Kidney epithelial cell (primary cell): Measurements from ENCODE around the gene IGSF9. TPM values are rescaled to one million over a fixed set of nuclear protein-coding genes. Genes with fewer than 3 reads are reported as not detected.

Experiments
- DNase-seq: peaks from one replicate; pipeline ENCODE4 v3.0.0-alpha.2; 2010; ENCODE audit warnings: low read depth
- H3K27me3 ChIP-seq: 2 replicates; pipeline ENCODE4 v1.6.0; 2011; ENCODE audit warnings: low read length; ENCODE audit not compliant: control insufficient read depth, insufficient read depth
- H3K36me3 ChIP-seq: 2 replicates; pipeline ENCODE4 v1.5.1; 2011; ENCODE audit warnings: low read length; ENCODE audit not compliant: control insufficient read depth, insufficient read depth
- H3K4me3 ChIP-seq: 2 replicates; pipeline ENCODE4 v1.5.1; 2011; ENCODE audit warnings: low read depth, mild to moderate bottlenecking, control low read depth, low read length
- total RNA-seq: library from RNA; depleted of rRNA; stranded (reverse); fragments of >200 nt; gene quantifications from 2 replicates; pipeline ENCODE4 v1.2.3, GENCODE V29; 2015
- TF ChIP-seq, protein P1 (sequence below): IDR thresholded peaks from 2 replicates; pipeline ENCODE4 v1.5.1; 2011; ENCODE audit warnings: mild to moderate bottlenecking, moderate library complexity, low read length, control low read depth, inconsistent platforms; ENCODE audit not compliant: insufficient read depth, poor library complexity, severe bottlenecking

Gene IGSF9
- total RNA-seq, 1 donor from 2014 or later, result 1.7 TPM

DNA sequence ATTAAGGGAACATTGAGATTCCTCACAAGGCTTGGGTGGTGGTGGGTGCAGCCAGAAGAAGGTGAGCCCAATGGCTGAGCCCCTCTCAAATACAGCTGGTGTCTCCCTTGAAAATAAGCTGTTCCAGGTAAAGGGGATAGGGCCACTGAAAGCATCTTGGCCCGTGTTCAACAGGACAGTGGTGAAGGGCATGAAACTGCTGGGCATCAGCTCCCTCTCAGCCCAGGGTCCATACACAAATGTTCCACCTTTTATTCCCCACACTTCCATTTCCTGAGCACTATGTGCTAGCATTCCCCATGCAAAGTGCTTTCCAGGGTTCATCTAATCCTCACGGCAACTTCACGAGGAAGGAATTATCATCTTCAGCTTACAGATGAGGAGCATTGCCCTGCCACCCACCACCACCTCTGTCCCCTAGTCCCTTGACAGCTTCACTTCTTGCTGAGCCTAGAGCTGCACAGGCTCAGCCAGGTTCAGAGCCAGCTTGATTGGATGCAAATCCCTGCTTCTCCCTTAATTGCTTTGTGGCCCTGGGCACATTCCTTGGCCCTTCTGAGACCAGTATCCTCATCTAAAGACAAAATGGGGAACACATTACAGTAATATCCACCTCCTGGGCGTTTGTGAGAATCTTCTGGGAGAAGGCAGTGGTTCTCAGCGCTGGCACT lies 29.7 kb downstream of the IGSF9 start:
- H3K27me3 ChIP-seq, result no peaks in the 10 kb centered on the region
- H3K36me3 ChIP-seq, result peaks cover 4% of the 10 kb centered on the region
- DNase-seq, result no peak
- H3K4me3 ChIP-seq, result no peak overlapping the region
- TF ChIP-seq, protein P1, sequence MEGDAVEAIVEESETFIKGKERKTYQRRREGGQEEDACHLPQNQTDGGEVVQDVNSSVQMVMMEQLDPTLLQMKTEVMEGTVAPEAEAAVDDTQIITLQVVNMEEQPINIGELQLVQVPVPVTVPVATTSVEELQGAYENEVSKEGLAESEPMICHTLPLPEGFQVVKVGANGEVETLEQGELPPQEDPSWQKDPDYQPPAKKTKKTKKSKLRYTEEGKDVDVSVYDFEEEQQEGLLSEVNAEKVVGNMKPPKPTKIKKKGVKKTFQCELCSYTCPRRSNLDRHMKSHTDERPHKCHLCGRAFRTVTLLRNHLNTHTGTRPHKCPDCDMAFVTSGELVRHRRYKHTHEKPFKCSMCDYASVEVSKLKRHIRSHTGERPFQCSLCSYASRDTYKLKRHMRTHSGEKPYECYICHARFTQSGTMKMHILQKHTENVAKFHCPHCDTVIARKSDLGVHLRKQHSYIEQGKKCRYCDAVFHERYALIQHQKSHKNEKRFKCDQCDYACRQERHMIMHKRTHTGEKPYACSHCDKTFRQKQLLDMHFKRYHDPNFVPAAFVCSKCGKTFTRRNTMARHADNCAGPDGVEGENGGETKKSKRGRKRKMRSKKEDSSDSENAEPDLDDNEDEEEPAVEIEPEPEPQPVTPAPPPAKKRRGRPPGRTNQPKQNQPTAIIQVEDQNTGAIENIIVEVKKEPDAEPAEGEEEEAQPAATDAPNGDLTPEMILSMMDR, result no peak

DNA sequence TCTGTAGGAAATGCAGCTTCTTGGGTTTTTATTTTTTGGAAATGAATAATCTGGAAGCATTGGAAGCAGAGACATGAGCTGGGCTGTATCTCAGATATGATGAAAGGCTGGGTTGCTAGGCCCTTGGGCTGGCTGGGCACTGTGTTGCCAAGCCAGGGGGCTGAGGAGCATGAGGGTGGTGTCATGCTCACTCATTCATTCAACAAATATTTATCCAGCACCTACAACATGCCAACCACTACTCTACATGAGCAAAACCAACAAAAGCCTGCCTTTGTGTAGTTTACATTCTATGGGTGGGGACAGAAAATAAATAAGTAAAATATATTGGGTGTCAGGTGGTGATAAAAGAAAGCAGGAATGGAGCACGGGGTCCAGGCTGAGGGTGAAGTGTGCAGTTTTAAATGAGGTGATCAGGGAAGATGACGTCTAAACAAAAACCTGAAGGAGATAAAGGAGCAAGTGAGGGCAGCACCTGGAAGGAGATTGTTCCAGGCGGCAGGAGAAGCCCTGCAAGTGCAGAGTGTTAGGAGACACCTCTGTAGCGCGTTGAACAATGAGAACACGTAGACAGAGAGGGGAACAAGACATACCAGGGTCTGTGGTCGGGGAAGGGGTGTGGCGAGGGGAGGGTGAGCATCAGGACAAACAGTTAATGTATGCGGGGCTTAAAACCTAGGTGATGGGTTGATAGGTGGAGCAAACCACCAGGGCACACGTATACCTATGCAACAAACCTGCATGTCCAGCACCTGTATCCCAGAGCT lies 31.0 kb downstream of the IGSF9 start:
- DNase-seq, result no peak
- no peak overlapping the region for H3K4me3 ChIP-seq
- no peaks in the 10 kb centered on the region for H3K27me3 ChIP-seq
- peaks cover 1% of the 10 kb centered on the region for H3K36me3 ChIP-seq
- TF ChIP-seq, protein P1, result no peak

DNA sequence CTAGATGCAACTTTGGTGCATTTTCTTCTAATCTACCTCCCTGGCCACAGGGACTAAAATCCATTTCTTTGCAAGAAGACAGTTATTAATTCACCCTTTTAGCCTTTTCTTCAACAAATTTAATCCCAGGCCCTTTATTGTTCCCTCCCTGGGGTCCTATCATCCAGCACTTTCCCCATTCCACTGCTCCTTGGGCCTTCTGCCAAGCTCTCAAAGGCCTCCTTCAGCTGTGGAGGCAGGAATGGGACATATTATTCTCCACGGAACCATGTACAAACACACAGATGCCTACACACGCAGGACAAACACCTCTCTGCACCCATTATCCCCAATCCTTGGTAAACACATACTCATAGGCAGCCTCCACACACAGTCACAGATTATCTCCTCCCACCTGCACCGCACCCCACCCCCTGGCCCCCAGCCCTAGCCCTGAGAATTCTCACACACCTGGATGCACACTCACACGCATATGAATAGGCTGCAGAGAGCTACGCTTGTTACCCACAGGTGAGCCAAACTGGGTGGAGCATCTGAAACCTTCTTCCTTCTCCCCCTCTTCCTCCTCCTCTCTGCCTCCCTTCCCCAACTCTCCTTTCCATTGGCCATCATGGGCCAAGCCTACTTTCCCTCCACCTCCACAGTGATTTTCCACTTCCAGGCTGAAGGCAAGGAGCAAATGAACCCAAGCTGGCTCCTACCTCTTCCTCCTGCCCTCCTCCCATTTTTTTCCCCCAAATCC lies 31.8 kb downstream of the IGSF9 start:
- TF ChIP-seq, protein P1, result no peak
- no peak for DNase-seq
- peaks cover 1% of the 10 kb centered on the region for H3K36me3 ChIP-seq
- no peaks in the 10 kb centered on the region for H3K27me3 ChIP-seq
- no peak overlapping the region for H3K4me3 ChIP-seq

DNA sequence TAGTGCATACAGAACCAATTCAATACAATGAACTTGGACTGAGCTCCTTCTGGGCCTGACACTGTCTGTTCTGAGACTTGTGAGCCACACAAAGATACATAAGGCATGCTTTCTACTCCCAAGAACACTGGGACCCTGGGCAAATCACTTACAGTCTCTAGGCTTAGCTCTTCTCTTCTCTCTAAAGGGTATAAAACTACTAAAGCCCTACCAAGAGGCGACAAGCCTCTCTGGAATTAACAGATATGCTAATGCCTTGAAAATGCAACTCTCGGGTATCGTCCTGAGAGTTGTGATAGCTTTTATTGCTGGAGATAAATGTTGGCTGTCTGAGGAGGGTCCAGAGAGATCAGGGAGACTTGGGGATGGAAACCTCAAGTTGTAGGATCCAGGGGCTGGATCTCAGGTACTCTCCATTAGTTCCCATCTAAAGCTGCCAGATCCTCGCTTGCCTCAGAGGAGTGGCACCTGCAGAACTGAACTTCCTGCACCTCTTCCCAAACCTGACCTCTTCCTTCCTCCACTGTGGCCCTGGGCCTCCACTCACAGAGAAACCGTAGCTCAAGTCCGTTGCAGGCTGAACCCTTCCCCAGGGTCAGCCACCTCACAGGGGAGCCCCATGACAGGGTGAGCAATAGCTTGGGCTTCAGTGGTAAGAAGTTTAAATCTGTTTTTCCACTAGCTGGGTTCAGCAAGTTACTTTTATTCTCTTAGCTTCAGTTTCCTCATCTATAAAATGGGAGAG lies 33.9 kb downstream of the IGSF9 start:
- DNase-seq, result no peak
- H3K4me3 ChIP-seq, result no peak overlapping the region
- H3K36me3 ChIP-seq, result no peaks in the 10 kb centered on the region
- H3K27me3 ChIP-seq, result no peaks in the 10 kb centered on the region
- TF ChIP-seq, protein P1, result no peak

DNA sequence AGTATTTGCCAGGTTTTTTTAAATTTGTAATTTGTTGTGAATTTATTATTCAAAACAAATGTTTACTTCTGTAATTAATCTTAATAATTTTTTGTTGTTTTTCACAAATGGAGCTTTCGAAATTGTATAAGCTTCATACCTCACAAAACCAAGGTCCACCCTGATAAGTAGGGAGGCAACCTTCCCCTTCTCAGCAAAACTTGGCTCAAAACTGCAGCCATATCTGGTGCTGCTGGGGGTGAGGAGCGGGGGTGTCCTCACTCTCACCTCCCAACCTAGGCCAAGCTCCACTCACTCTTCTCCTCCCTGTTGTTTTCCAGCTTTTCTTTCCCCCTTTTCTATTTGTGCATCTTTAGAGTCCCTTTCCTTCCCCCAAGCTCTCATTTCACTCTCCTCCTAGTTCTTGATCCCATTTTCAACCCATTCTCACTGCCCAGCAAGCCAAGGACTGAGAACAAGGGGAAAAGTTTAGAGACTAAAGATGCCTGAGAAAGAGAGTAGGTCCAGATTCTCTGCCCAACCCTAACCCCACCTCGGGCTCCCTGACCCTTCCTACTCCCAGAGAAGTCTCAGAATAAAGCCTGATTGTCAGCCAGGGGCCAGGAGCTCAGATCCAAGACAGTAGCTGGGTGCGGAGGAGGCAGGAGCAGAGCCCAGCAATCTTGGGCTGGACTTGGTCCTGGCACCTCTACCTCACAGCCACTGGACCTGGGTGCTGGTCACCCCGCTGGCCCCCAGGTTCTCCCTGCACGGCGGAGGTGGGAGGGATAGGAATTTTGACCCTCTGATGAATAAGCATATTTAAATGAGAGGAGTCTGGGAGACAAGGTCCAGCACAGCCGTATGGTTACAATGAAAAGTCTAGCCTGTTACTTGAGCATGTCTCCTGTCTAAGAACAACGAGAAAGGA lies 37.1 kb downstream of the IGSF9 start:
- TF ChIP-seq, protein P1, result no peak
- no peaks in the 10 kb centered on the region for H3K27me3 ChIP-seq
- no peak overlapping the region for H3K4me3 ChIP-seq
- H3K36me3 ChIP-seq, result no peaks in the 10 kb centered on the region
- no peak for DNase-seq
